Stimulated activated effector memory CD8-positive, alpha-beta T cell treated with anti-CD3 and anti-CD28 coated beads, Interleukin-12 subunit alpha, Interleukin-12 subunit beta, amount 100 ng/mL, for 72 hours (primary cell): ENCODE data around the gene THAP12.

Experiments used
- ATAC-seq: fragments of 150-1000 bp; cut with Tn5 transposase; 2 replicates; pipeline ENCODE4 v1.10.0; 2021
- DNase-seq, 2 donors: peaks; one replicate each; pipeline ENCODE4 v3.0.0; 2021 to 2022; ENCODE audit warnings: low spot score in 2 of 2
- H3K27ac Mint-ChIP-seq: one replicate; pipeline ENCODE4 v1.8.0; 2022; ENCODE audit warnings: mild to moderate bottlenecking, mixed read lengths
- H3K36me3 Mint-ChIP-seq: one replicate; pipeline ENCODE4 v1.8.0; 2022; ENCODE audit warnings: mild to moderate bottlenecking, mixed read lengths
- H3K4me1 Mint-ChIP-seq: one replicate; pipeline ENCODE4 v1.8.0; 2022; ENCODE audit warnings: mixed read lengths
- H3K4me3 Mint-ChIP-seq: one replicate; pipeline ENCODE4 v1.8.0; 2022; ENCODE audit warnings: mild to moderate bottlenecking, mixed read lengths
- H3K9me3 Mint-ChIP-seq: one replicate; pipeline ENCODE4 v1.8.0; 2022; ENCODE audit warnings: mixed read lengths

Gene THAP12

DNA sequence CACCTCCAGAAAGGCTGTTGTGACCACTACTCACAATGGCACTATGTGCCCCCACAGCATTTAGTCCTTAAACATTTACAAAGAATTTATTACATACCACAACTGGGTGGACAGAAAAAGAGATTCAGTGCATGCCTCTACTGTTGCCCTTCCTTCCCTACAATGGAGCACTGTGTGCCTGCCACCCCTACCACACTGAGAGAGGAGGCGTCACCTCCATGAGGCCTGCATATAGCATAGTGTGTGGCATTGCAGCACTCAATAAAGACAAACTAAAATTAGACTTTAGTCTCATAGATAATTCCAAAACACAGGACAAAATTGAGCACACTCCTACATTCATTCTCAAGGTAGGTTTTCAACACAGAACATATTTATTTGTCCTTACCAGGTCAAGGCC, 25.8 kb downstream of the THAP12 start:
- H3K27ac Mint-ChIP-seq: no peak overlapping the region
- H3K36me3 Mint-ChIP-seq: peaks cover 92% of the 10 kb centered on the region
- no peak for ATAC-seq
- no peak overlapping the region for H3K4me3 Mint-ChIP-seq
- no peak for DNase-seq
- peaks cover 4% of the 10 kb centered on the region for H3K9me3 Mint-ChIP-seq
- no peaks in the 10 kb centered on the region for H3K4me1 Mint-ChIP-seq

DNA sequence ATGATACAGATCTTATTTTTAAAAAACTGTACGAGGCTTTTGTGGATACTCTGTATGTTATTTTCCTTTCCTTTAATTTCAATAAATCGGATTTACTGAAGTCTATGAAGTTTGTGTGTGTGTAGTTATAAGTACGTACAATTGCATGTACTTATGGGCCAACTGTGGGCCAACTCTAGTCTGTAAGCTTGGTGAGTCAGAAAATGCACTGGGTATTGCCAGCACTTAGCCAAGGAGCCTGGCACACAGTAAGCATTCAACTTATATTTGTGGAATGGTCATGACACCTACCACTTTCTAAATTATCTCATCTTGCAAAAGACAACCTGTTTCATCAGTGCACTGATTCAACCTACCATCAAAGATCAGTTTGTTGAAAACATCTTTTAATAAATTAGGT, 32.6 kb downstream of the THAP12 start:
- DNase-seq (no peak), ATAC-seq (no peak)
- Mint-ChIP-seq H3K9me3 (no peaks in the 10 kb centered on the region), H3K36me3 (peaks cover 52% of the 10 kb centered on the region), H3K27ac (no peak overlapping the region), H3K4me1 (no peaks in the 10 kb centered on the region), H3K4me3 (no peak overlapping the region)

DNA sequence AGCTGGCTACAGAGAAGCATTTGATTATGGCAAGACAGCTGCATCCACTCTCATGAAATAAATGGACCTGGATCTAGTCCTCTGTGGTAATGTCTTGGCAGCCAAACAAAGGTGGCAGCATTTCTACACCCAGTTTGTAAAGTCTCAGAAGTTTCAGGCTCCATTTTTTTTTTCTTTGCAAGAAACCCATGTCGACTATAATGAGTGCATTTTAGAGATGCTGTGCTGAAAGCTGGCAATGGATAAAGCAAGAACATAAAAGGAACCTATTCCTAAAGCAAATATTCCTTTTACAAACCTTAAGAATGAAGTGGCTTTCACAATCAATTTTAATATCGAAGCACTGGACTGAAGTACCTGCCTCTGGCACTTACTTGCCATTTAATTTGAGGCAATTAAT, 33.5 kb downstream of the THAP12 start:
- H3K27ac Mint-ChIP-seq: no peak overlapping the region
- peaks cover 43% of the 10 kb centered on the region for H3K36me3 Mint-ChIP-seq
- DNase-seq (no peak), ATAC-seq (no peak)
- H3K4me3 Mint-ChIP-seq: no peak overlapping the region
- H3K4me1 Mint-ChIP-seq: no peaks in the 10 kb centered on the region
- H3K9me3 Mint-ChIP-seq: no peaks in the 10 kb centered on the region

DNA sequence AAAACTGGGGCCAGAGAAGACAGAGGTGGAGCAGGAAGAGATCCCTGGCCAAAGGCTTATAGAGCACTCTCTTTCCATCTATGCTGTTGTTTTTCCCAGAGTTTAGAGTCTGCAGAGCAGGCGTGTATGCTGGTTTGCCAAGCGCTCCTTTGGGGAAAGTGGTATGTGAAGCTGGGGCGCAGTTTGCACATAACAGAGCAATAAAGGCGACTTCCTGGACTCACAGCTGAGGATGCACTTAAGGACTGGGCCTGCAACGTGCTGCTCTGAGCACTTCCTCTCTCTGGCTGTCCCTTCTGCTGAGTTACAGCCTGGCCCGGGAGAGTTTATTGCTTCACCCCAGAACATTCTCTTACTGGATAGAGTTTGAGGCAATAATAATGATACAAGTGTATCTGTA, 41.7 kb downstream of the THAP12 start:
- no peak for DNase-seq
- H3K4me3 Mint-ChIP-seq: no peak overlapping the region
- no peaks in the 10 kb centered on the region for H3K36me3 Mint-ChIP-seq
- ATAC-seq: peak; percentile 60
- H3K9me3 Mint-ChIP-seq: peaks cover 8% of the 10 kb centered on the region
- H3K4me1 Mint-ChIP-seq: peaks cover 14% of the 10 kb centered on the region
- peak overlapping the region; percentile 26 for H3K27ac Mint-ChIP-seq

DNA sequence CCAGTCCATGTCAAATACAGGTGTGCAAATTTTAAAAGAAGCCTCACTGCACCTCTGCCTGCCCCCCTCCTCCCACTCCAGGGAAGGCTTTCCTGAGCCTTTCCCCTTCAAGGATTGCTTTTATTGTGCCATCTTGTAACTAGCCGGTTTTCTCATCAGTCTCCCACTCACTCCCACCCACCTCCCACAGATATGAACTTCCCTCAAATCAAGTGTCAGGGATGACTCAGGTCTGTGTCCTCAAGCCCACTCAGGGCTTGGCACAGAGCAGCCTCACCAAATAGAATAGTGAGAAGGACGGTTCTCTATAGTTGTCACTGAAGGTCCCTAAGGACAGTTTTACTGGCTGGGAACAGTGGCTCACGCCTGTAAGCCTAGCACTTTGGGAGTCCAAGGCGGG, 43.0 kb downstream of the THAP12 start:
- Mint-ChIP-seq H3K27ac (no peak overlapping the region), H3K36me3 (no peaks in the 10 kb centered on the region), H3K4me3 (no peak overlapping the region), H3K4me1 (peaks cover 14% of the 10 kb centered on the region), H3K9me3 (peaks cover 10% of the 10 kb centered on the region)
- DNase-seq (peak in 1 of 2 donors; percentile 33), ATAC-seq (no peak)

DNA sequence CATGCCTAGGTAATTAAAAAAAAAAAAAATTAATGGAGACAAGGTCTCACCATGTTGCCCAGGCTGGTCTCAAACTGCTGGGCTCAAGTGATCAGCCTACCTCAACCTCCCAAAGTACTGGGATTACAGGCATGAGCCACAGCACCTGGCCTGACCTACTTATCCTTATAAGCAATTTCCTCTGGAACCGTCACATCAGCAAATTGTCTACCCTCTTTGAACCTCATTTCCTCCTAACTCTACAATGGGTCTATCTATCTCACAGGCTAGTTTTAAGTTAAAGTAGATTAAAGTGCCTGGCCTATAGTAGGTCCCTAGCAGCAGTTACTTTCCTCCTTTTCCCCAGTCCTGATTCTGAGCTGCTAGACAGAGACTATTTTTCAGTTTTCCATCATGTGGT, 43.5 kb downstream of the THAP12 start:
- no peak overlapping the region for H3K27ac Mint-ChIP-seq
- peaks cover 10% of the 10 kb centered on the region for H3K9me3 Mint-ChIP-seq
- ATAC-seq: no peak

DNA sequence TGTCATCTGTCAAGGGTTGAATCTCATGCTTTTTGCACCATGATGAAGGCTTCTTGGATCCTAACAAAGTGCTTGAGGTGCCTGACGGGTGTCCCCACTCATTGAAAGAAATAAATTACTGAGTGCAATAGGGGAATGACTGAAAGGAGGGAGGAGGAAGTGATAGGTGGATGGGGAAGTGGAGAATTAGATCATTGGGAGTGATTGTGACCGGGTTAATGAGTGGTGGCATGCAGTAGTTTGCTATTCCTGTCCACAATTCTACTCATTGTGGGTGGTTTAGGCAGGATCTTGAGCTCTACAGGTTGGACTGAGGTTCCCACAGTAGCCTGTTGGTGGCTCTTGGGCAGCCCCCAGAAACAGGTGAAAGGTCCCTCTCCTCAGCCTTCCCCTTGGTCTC, 44.3 kb downstream of the THAP12 start:
- Mint-ChIP-seq H3K4me1 (peaks cover 14% of the 10 kb centered on the region), H3K36me3 (no peaks in the 10 kb centered on the region), H3K9me3 (peaks cover 10% of the 10 kb centered on the region), H3K4me3 (no peak overlapping the region), H3K27ac (no peak overlapping the region)
- no peak for DNase-seq
- no peak for ATAC-seq

More for the DNA sequence above, 43.5 kb downstream of the THAP12 start:
- no peak for DNase-seq
- H3K36me3 Mint-ChIP-seq: no peaks in the 10 kb centered on the region
- peaks cover 14% of the 10 kb centered on the region for H3K4me1 Mint-ChIP-seq
- no peak overlapping the region for H3K4me3 Mint-ChIP-seq

DNA sequence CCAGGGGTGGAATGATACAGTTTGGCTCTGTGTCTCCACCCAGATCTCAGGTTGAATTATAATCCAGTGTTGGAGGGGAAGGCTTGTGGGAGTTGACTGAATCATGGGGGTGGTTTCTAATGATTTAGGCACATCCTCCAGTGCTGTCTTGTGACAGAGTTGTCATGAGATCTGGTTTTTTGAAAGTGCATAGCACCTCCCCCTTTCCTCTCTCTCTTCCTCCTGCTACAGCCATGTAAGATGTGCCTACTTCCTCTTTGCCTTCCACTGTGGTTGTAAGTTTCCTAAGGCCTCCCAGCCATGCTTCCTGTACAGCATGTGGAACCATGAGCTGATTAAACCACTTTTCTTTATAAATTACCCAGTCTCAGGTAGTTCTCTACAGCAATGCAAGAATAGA, 45.1 kb downstream of the THAP12 start:
- Mint-ChIP-seq H3K4me3 (no peak overlapping the region), H3K36me3 (no peaks in the 10 kb centered on the region), H3K9me3 (peaks cover 10% of the 10 kb centered on the region), H3K4me1 (peaks cover 14% of the 10 kb centered on the region), H3K27ac (no peak overlapping the region)
- ATAC-seq: no peak
- DNase-seq: peak in 1 of 2 donors; percentile 25

DNA sequence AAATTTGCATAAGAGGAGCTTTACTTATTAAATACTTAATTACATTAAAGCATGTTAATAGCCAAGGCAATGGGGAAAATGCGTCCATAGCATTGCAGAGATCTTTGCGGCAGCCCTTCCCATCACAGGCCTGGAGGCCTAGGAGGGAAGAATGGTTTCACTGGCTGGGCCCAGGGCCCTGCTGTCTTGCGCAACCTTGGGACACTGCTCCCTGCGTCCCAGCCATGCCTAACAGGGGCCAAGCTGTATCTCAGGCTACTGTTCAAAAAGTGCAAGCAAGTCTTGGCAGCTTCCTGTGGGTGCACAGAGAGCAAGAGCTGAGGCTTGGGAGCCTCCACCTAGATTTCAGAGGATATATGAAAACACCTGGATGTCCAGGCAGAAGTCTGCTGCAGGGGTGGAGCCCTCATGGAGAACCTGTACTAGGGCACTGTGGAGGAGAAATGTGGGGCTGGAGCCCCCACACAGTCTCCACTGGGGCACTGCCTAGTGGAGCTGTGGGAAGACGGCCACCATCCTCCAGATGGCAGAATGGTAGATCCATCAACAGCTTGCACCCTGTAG, 46.0 kb downstream of the THAP12 start:
- Mint-ChIP-seq H3K4me3 (no peak overlapping the region), H3K36me3 (no peaks in the 10 kb centered on the region), H3K27ac (no peak overlapping the region), H3K9me3 (peaks cover 10% of the 10 kb centered on the region), H3K4me1 (peaks cover 14% of the 10 kb centered on the region)
- DNase-seq (no peak), ATAC-seq (no peak)

DNA sequence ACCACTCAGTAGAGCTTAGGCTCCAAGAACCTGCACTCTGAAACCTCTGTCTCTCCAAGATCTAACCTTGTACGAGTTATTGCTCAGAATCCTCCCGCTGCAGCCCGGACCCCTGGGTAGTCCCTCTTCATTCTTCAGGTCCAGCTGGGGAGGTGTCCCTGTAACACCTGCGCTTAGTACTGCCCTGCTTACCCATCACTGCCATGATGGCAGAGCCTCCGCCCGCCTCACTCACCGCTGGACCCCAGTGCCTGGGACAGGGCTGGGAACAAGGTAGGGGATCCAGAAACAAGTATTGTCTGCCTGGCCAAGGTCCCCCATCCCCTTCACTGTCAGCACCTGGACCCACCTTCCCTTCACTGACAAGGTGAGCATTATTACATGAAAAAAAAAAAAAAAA, 50.3 kb downstream of the THAP12 start:
- no peaks in the 10 kb centered on the region for H3K4me1 Mint-ChIP-seq
- H3K27ac Mint-ChIP-seq: no peak overlapping the region
- no peaks in the 10 kb centered on the region for H3K36me3 Mint-ChIP-seq
- ATAC-seq: no peak
- DNase-seq: no peak
- peaks cover 9% of the 10 kb centered on the region for H3K9me3 Mint-ChIP-seq
- no peak overlapping the region for H3K4me3 Mint-ChIP-seq

DNA sequence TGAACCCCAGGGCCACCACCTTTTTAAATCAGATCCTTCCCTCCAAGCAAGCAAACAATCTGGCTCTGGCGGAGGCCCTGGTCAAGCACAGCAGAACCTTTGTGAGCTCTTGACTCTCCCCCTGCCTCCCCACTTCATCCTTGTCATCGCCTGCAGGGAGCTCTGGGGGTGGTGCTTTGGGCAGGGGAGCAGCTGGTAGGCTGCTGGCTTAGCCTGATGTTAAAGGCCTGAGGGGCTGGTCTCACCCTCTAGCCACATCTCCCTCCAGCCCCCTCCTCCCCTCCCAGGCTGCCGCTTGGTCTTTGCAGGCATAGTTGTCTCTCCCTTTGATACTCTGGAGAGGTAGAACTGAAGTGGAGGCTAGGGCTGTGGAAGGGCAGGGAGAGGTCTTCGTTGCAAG, 50.9 kb downstream of the THAP12 start:
- no peaks in the 10 kb centered on the region for H3K4me1 Mint-ChIP-seq

DNA sequence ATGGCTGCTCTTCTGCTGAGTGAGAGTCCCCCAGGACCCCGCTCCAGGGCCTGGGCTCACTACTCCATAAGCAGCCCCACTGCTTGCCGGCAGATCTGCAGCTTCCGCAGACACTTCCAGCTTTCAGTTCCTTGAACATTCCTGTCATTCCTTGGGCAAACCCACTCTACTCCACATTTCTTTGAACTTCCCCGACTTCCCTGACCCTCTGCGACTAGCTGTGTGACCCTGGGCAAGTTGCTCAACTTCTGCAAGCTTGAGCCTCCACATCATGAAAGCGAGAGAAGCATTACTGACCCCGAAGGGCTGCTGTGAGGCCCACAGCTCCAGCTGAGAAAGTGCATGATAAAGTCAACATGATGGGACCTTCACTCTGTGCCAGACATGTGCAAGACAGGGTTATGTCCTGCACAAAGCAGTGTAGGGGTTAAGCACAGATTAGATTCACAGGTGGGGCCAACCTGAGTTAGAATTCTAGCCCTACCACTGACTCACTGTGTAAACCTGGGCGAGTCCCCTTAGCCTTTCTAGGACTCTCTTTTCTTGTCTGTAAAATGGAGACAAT, 51.8 kb downstream of the THAP12 start:
- H3K9me3 Mint-ChIP-seq: peaks cover 1% of the 10 kb centered on the region
- no peaks in the 10 kb centered on the region for H3K36me3 Mint-ChIP-seq
- H3K4me1 Mint-ChIP-seq: no peaks in the 10 kb centered on the region
- H3K4me3 Mint-ChIP-seq: no peak overlapping the region
- DNase-seq (no peak), ATAC-seq (no peak)
- no peak overlapping the region for H3K27ac Mint-ChIP-seq

More for the DNA sequence above, 50.9 kb downstream of the THAP12 start:
- H3K9me3 Mint-ChIP-seq: peaks cover 7% of the 10 kb centered on the region
- H3K4me3 Mint-ChIP-seq: no peak overlapping the region
- ATAC-seq (no peak), DNase-seq (no peak)
- no peak overlapping the region for H3K27ac Mint-ChIP-seq
- no peaks in the 10 kb centered on the region for H3K36me3 Mint-ChIP-seq

DNA sequence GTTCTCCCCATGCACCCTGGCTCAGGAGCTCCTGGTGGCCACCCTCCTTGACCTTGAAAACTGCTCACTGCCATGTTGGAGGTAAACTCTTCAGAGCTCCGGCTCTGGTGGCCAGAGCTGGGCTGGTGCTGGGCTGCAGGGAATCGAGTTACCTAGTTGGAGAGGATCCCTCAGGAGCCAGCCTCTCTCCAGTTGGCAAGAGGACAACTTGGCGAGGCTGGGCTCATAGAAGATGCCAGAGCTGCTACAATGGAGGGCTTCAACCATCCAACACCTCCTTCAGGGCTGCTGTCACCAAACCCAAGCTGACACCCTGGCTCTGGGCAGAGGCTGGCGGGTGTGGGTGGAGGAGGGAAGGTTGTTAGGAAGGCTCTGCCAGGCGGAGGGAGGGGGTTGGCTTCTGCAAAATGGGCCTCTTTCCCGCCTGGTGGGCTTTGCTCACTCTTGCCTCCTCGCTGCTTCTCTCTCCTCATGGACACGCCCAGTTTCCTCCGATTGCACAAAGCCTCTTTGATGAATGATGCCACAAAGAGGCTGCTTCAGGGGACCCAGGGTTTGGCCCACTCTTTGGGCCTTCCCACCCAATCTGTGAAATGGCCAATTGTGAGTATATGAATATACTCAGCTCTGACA, 53.1 kb downstream of the THAP12 start:
- Mint-ChIP-seq H3K4me3 (no peak overlapping the region), H3K9me3 (no peaks in the 10 kb centered on the region), H3K36me3 (no peaks in the 10 kb centered on the region), H3K27ac (no peak overlapping the region), H3K4me1 (peaks cover 3% of the 10 kb centered on the region)
- ATAC-seq (peak; percentile 19), DNase-seq (no peak)

DNA sequence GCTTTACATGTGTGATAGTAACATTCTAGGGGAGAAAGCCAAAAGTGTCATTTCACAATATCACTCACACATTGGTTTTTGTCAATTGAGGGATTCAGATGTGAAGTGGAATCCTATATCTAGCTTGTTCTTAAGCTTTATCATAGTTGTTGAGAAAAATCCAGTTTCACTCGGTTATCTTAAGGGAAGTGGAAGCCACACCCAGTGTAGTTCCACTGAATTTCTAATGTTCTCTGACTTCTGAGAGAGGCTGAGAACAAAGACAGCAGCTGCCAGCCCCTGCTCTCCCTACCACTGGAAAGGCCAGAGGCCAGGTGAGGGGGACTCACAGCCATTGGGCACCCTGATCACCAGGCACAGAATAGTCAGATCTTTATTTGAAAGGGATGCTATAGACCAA, 53.7 kb downstream of the THAP12 start:
- Mint-ChIP-seq H3K27ac (no peak overlapping the region), H3K36me3 (no peaks in the 10 kb centered on the region), H3K9me3 (no peaks in the 10 kb centered on the region), H3K4me3 (no peak overlapping the region), H3K4me1 (peaks cover 6% of the 10 kb centered on the region)
- ATAC-seq: no peak
- no peak for DNase-seq

DNA sequence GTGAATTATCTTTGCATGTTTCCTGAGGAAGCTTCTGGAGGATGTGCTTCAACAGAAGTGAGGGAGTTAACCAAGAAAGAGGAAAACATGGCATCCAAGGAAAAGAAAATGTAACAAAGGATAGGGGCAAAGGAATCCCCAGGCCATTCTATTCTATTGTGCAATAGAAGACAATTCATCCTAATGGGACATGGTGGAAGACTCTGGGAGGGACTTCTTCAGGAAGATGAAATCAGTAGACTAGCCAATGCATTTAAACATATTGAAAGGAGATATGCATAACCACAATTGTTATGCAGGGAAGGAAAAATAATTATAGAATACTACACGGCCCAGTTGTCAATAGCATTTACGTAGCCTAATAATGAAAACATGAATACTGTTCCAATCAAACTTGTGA, 55.7 kb downstream of the THAP12 start:
- no peaks in the 10 kb centered on the region for H3K9me3 Mint-ChIP-seq
- H3K4me1 Mint-ChIP-seq: peaks cover 6% of the 10 kb centered on the region
- no peak for ATAC-seq

DNA sequence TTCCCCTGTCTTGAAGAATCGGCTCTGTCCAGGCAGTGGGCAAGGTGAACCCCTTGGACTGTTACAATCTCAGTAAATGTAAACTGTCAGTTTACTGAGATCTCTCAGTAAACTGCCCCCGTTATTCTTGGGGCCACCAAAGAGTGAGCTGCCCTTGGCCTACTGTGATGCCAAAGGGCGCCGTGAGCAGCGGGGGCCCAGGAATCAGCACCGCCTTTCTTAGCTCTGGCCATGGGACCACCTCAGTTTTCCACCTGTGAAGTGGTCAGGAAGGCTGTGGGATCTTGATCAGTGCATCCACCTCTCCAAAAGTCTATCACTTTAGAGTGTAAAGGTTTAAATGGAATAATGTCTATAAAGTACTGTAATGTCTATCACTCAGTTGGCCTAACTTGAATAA, 57.1 kb downstream of the THAP12 start:
- no peaks in the 10 kb centered on the region for H3K36me3 Mint-ChIP-seq
- ATAC-seq (no peak), DNase-seq (no peak)
- H3K4me3 Mint-ChIP-seq: no peak overlapping the region
- peaks cover 6% of the 10 kb centered on the region for H3K4me1 Mint-ChIP-seq
- no peaks in the 10 kb centered on the region for H3K9me3 Mint-ChIP-seq
- no peak overlapping the region for H3K27ac Mint-ChIP-seq

More for the DNA sequence above, 55.7 kb downstream of the THAP12 start:
- H3K36me3 Mint-ChIP-seq: no peaks in the 10 kb centered on the region
- H3K27ac Mint-ChIP-seq: no peak overlapping the region
- no peak for DNase-seq
- no peak overlapping the region for H3K4me3 Mint-ChIP-seq
